Natural killer cell treated with Interleukin-12 subunit alpha and Interleukin-12 subunit beta and Interleukin-15 and Interleukin-18, amount 100 ng/mL, for 72 hours (primary cell): ENCODE data around the gene SLC35F4. TPM values are rescaled to one million over a fixed set of nuclear protein-coding genes. Genes with fewer than 3 reads are reported as not detected.
"Not testable (repeated sequence)": the region's sequence is repeated elsewhere in the genome, so short reads cannot be mapped to it uniquely, and the experiment has no call there.

Experiments used
- ATAC-seq, 2 donors: fragments of 150-1000 bp; cut with Tn5 transposase in 1 of 2; sonication (Bioruptor Pico), chemical (Tn5 transposase) in 1 of 2; 2 replicates each; pipeline ENCODE4 v1.10.0; 2021
- DNase-seq: peaks from one replicate; pipeline ENCODE4 v3.0.0; 2022; ENCODE audit warnings: low spot score
- H3K27ac Mint-ChIP-seq, 2 donors: 1 replicate in 1 of 2; 2 replicates in 1 of 2; pipeline ENCODE4 v1.8.0; 2022; ENCODE audit warnings: mixed read lengths in 2 of 2, mild to moderate bottlenecking in 1 of 2, moderate library complexity in 1 of 2
- H3K27me3 Mint-ChIP-seq, 2 donors: 1 replicate in 1 of 2; 2 replicates in 1 of 2; pipeline ENCODE4 v1.8.0; 2022; ENCODE audit warnings: mixed read lengths in 2 of 2
- H3K36me3 Mint-ChIP-seq: one replicate; pipeline ENCODE4 v1.8.0; 2022; ENCODE audit warnings: mixed read lengths
- H3K4me1 Mint-ChIP-seq, 2 donors: 1 replicate in 1 of 2; 2 replicates in 1 of 2; pipeline ENCODE4 v1.8.0; 2022; ENCODE audit warnings: low read depth in 2 of 2, mixed read lengths in 2 of 2, mild to moderate bottlenecking in 1 of 2
- H3K4me3 Mint-ChIP-seq: one replicate; pipeline ENCODE4 v1.8.0; 2022; ENCODE audit warnings: mixed read lengths
- H3K9me3 Mint-ChIP-seq: 2 replicates; pipeline ENCODE4 v1.8.0; 2022; ENCODE audit warnings: mixed read lengths
- total RNA-seq, 2 donors: library from RNA; stranded (reverse); gene quantifications; one replicate each; pipeline ENCODE4 v1.2.3, GENCODE V29; 2022

SLC35F4 gene
- total RNA-seq, 2 donors from 2014 or later: not detected

DNA sequence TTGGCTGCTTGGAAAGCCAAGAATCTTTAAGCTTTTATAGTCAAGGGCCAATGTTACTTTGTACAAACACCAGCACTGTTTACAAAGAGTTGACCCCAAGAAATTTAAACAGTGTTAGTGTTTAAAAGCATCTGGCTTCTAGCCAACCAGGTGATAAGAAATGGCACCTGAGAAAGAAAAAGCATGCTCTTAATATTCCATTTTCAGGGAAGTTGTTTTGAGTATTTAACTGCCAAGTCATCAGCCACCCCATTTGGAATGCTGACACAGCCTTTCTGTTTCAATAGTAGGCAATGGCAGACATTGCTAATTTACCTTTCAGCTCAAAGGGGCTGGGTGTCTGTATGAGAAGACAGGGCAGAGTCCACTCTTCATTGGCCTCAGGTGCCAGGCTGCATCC, 3.7 kb upstream of the SLC35F4 start:
- H3K36me3 Mint-ChIP-seq: no peaks in the 10 kb centered on the region
- no peaks in the 10 kb centered on the region for H3K4me1 Mint-ChIP-seq
- H3K27me3 Mint-ChIP-seq: peaks cover 7 to 14% of the 10 kb centered on the region in 2 donors
- DNase-seq (no peak), ATAC-seq (no peak)
- H3K27ac Mint-ChIP-seq: no peak overlapping the region
- peaks cover 6% of the 10 kb centered on the region for H3K9me3 Mint-ChIP-seq
- no peak overlapping the region for H3K4me3 Mint-ChIP-seq

DNA sequence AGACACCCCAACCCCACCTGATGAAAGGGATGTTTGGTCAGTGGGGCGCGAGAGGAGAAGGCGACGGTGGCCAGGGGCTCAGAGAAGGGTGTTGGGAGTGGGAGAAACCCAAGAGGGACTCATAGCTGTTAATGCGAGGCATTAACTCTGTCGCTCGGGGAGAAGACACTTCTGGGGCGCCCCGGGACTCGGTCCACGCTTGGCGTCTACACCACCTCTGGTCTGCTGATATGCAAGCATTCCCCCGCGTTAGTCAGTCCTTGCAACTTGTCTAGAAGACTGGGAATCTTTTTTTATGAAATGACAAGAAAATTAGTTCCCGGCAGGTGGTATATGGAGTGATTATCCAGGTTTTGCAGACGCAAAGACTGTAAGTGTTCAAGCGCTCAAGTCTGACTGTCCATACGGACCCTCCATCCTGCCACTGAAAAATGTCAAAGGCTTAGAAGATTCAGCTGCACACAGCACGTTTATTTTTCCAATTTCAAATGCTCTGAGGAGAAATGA, 360 bp upstream of the SLC35F4 start:
- no peak overlapping the region for H3K27ac Mint-ChIP-seq
- peaks cover 7% of the 10 kb centered on the region for H3K9me3 Mint-ChIP-seq
- H3K36me3 Mint-ChIP-seq: no peaks in the 10 kb centered on the region
- ATAC-seq (no peak), DNase-seq (no peak)
- no peaks in the 10 kb centered on the region for H3K4me1 Mint-ChIP-seq
- H3K27me3 Mint-ChIP-seq: peaks cover 12 to 28% of the 10 kb centered on the region in 2 donors
- H3K4me3 Mint-ChIP-seq: no peak overlapping the region

DNA sequence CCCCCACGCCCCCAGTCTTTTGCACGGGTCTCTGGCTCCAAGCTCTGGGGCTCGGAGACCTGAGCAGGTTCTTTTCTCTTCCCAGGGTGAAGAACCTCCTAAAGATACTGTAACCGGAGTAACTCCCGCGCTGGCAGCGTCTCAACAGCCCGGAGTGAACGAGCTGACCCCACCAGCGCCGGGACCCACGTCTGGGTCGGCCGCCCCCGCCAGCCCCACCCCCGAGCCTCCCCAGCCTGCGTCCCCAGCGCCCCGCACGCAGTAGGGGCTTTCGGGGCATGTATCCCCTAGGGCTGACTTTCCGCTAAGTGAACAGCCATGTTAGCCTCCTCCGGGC, 858 bp downstream of the SLC35F4 start:
- Mint-ChIP-seq H3K9me3 (peaks cover 5% of the 10 kb centered on the region), H3K36me3 (no peaks in the 10 kb centered on the region), H3K4me3 (no peak overlapping the region), H3K27me3 (peaks cover 10 to 25% of the 10 kb centered on the region in 2 donors), H3K27ac (no peak overlapping the region), H3K4me1 (no peaks in the 10 kb centered on the region)
- DNase-seq (no peak), ATAC-seq (no peak)

DNA sequence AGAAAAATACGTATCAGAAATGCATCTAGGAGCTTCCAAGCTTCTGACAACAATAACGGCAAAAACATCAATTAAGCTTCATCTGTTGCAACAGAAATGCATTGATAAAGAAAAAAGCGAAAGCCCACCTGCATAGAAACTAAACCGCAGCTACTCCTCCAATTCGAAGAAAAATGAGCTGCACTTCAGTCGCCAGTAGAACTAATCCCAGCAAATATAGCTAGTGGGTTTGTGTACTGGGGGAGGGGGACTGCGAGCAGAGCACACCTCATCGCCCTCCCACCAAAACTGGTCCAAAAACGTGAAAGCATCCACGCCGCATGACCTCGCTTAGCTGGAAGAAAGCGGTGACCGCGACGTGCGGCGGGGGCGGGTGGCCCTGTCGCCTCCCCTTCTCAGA, 1.2 kb downstream of the SLC35F4 start:
- Mint-ChIP-seq H3K4me3 (no peak overlapping the region), H3K27ac (no peak overlapping the region), H3K9me3 (peaks cover 3% of the 10 kb centered on the region), H3K27me3 (peaks cover 10 to 21% of the 10 kb centered on the region in 2 donors), H3K4me1 (no peaks in the 10 kb centered on the region), H3K36me3 (no peaks in the 10 kb centered on the region)
- ATAC-seq (no peak), DNase-seq (no peak)

DNA sequence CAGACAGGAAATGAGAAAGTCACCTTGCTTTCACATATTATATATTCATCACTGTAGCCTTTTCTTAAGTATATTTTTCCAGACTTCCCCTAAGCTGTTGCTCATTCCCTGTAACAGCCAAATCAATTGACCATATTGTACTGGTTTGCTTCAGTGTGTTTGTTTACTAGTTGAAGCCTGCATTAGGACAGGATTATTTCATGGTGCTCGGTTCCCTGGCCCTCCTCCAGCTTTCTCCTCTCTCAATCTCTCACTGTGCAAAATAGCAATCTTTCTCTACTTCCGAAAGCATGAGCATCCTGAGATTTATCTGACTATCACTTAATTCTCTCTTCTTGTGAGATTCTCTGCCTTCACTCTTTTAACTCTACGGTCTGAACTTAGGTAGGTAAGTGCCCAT, 2.4 kb downstream of the SLC35F4 start:
- no peaks in the 10 kb centered on the region for H3K36me3 Mint-ChIP-seq
- H3K4me1 Mint-ChIP-seq: no peaks in the 10 kb centered on the region
- DNase-seq: no peak
- H3K9me3 Mint-ChIP-seq: peaks cover 3% of the 10 kb centered on the region
- ATAC-seq: no peak
- H3K4me3 Mint-ChIP-seq: no peak overlapping the region
- peaks cover 10 to 21% of the 10 kb centered on the region in 2 donors for H3K27me3 Mint-ChIP-seq
- H3K27ac Mint-ChIP-seq: no peak overlapping the region

DNA sequence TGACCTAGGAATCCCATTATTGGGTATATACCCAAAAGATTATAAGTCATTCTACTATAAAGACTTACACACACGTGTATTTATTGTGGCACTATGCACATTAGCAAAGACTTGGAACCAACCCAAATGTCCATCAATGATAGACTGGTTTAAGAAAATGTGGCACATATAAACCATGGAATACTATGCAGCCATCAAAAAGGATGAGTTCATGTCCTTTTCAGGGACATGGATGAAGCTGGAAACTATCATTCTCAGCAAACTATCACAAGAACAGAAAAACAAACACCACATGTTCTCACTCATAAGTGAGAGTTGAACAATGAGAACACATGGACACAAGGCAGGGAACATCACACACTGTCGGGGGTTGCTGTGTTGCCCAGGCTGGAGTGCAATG, 10.2 kb downstream of the SLC35F4 start:
- DNase-seq, ATAC-seq, H3K27ac Mint-ChIP-seq, H3K36me3 Mint-ChIP-seq, H3K27me3 Mint-ChIP-seq, H3K9me3 Mint-ChIP-seq, H3K4me3 Mint-ChIP-seq, H3K4me1 Mint-ChIP-seq: not testable (repeated sequence)

DNA sequence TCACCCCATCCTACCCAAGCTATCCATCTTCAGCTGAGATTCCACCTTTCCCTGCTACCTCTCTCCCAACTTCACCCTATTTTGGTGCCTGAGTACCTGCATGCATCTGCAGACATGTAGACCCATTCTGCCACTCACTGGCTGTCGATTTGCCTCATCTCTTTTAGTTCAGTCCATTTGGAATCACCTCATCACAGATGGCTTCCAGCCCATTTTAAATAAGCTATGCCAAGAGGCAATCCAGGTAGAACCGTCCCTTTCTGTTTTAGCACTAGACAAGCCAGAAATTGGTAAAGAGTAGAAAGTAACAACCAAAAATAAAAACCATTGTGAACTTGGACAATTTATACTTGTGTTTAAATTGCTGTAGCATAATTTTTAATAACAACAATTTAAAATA, 11.3 kb downstream of the SLC35F4 start:
- no peaks in the 10 kb centered on the region for H3K27me3 Mint-ChIP-seq
- H3K4me3 Mint-ChIP-seq: no peak overlapping the region
- no peaks in the 10 kb centered on the region for H3K4me1 Mint-ChIP-seq
- H3K36me3 Mint-ChIP-seq: no peaks in the 10 kb centered on the region
- no peak overlapping the region for H3K27ac Mint-ChIP-seq
- no peak for DNase-seq
- no peak for ATAC-seq
- H3K9me3 Mint-ChIP-seq: no peaks in the 10 kb centered on the region

DNA sequence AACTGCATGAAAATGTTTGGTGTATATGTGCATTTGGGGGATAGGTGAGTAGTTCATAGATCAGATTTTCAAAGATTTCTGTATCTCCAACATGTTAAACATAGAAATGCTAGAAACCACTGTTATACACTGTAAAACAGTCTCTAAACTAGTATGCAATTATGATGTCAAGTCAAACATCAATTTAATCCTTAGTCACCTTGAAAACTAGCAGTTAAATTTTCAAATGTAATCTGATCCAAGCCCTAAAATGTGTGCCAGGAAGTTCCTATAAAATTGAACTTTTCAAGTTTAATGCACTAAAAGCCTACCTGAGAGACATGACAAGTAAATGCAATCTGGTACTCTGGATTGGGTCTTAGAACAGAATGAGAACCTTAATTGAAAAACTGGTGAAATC, 14.5 kb downstream of the SLC35F4 start:
- H3K27ac Mint-ChIP-seq: no peak overlapping the region

DNA sequence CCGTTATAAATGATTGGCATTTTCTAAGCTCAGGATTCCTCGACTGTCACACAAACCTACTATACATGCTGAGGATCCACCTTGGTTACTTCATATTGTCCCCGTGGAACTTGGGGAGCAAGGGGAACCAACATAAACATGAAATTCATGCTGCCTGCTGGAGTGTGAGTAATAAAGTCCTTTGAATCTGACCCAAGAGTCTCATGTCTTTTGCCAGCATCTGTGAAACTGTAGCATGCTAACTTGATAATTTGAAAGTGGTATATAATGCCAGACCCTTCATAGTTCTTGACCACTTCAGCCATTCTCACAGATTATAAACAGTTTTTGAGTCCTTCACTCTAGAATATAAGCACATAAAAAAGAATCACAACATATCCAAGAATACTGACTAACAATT, 17.1 kb downstream of the SLC35F4 start:
- Mint-ChIP-seq H3K36me3 (no peaks in the 10 kb centered on the region), H3K27me3 (peaks cover 0 to 6% of the 10 kb centered on the region in 2 donors), H3K9me3 (no peaks in the 10 kb centered on the region), H3K4me1 (no peaks in the 10 kb centered on the region), H3K4me3 (no peak overlapping the region), H3K27ac (no peak overlapping the region)
- ATAC-seq (no peak), DNase-seq (no peak)

More for the DNA sequence above, 14.5 kb downstream of the SLC35F4 start:
- H3K9me3 Mint-ChIP-seq: no peaks in the 10 kb centered on the region
- H3K4me1 Mint-ChIP-seq: no peaks in the 10 kb centered on the region
- no peaks in the 10 kb centered on the region for H3K27me3 Mint-ChIP-seq
- no peak overlapping the region for H3K4me3 Mint-ChIP-seq
- no peak for ATAC-seq
- no peak for DNase-seq
- no peaks in the 10 kb centered on the region for H3K36me3 Mint-ChIP-seq

DNA sequence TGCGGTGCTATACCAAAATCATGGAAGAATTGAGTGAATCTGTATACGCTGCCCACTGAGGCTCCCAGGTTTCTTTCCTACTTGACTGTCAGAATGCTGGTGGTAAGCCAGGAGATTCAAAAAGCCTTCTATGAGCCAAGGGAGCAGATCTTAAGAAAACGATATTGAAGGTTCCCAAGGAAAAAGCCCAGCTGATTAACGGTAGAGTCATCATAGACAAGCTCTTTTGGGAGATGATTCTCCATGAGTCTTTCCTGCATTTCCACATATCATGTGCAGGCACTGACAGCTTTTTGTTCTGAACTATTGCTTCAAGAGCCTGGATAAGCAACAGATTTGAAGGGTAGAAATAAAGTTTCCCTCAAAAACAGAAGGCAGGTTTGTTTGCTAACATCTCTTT, 17.5 kb downstream of the SLC35F4 start:
- no peak overlapping the region for H3K27ac Mint-ChIP-seq
- no peaks in the 10 kb centered on the region for H3K9me3 Mint-ChIP-seq
- DNase-seq (no peak), ATAC-seq (no peak)
- H3K36me3 Mint-ChIP-seq: no peaks in the 10 kb centered on the region
- H3K4me1 Mint-ChIP-seq: no peaks in the 10 kb centered on the region
- peaks cover 0 to 6% of the 10 kb centered on the region in 2 donors for H3K27me3 Mint-ChIP-seq
- H3K4me3 Mint-ChIP-seq: no peak overlapping the region

DNA sequence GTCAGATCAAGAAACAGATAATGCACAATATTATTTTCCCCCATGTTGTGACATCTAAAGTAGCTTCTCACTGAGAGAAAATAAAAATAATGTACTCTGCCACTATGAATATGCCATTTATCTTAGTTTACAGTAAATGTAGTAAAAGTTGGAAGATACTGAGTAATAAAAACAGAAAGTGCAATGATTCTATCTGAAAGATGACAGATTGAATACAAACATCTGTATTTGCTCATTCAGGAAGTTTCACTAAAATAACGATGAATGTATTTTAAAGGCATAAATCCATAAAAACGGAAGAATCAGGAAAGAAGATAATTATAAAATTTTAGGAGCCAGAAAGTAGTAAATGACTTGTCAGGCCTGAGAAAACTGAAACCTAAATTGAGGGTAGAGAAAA, 18.2 kb downstream of the SLC35F4 start:
- no peak for ATAC-seq
- Mint-ChIP-seq H3K27ac (no peak overlapping the region), H3K27me3 (peaks cover 0 to 6% of the 10 kb centered on the region in 2 donors), H3K4me1 (no peaks in the 10 kb centered on the region), H3K4me3 (no peak overlapping the region), H3K9me3 (no peaks in the 10 kb centered on the region), H3K36me3 (no peaks in the 10 kb centered on the region)
- no peak for DNase-seq

DNA sequence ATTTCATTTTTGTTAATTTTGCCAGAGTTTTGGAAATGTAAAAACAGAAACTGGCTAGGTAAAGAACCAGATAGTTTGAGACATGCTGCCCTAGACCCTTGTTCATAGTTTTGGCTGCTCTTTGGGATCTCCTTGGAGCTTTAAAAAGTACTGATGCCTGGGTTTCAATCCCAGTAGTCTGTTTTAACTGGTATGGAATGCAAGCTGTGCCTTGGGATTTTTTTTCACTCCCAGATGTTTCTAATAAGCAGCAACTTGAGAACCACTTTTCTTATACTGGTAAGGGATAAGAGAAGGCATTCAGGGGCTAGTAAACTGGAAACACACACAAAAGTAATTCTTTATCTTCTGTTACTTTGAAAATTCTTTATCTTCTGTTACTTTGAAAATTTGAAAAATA, 18.8 kb downstream of the SLC35F4 start:
- Mint-ChIP-seq H3K27ac (no peak overlapping the region), H3K9me3 (no peaks in the 10 kb centered on the region), H3K4me3 (no peak overlapping the region), H3K27me3 (peaks cover 0 to 6% of the 10 kb centered on the region in 2 donors), H3K36me3 (no peaks in the 10 kb centered on the region), H3K4me1 (no peaks in the 10 kb centered on the region)
- no peak for DNase-seq
- no peak for ATAC-seq

DNA sequence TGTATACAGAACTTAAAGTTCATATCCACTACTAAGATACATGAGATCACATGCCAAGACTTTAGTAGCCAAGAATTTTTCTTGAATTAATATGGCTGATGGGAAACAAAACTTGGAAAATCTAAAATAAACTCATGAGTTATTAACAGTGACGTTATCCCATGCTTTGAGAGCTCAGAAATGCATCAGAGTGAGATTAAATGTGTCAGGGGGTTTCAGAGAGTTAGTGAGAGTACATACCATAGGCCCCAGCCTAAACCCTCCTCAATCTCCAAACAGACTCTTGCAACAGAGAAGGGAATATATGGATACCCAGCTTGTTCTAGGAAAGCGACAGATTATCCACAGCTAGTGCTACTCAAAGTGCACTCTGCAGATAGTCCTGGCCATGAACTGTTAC, 19.3 kb downstream of the SLC35F4 start:
- Mint-ChIP-seq H3K9me3 (no peaks in the 10 kb centered on the region), H3K4me1 (no peaks in the 10 kb centered on the region), H3K36me3 (no peaks in the 10 kb centered on the region), H3K27me3 (peaks cover 0 to 6% of the 10 kb centered on the region in 2 donors), H3K27ac (no peak overlapping the region), H3K4me3 (no peak overlapping the region)
- ATAC-seq (no peak), DNase-seq (no peak)

DNA sequence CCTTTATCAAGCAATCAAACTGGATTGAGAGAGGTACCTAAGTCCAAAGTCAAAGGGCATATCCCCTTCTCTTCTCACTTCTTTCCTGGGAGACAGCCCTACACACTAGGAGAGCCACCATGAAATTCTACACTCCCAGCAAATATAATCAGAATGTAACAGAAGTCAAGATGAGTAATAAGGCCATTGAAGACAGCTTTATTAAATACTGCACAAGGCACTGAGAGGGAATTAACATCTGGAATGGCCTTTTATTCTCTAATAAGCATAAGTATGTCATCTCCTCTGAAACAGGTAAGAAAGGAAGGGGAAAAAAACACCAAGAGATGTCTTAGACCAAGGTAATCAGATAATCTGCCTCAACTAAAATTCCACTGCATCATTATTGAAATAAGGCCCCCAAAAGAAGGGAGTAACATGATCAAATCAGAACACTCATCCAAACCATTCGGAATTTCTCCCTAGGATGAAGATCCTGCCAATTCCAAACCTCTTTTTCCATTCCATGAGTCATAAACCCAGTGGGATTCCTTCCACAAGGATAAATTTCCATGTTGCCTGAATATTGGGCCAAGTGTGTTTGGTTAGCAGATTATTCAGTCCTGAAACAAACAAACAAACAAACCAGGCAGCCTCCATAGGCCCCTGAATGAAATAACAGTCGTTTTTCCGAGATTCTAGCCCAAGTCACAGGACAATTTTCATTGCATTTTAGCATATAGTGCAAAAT, 19.9 kb downstream of the SLC35F4 start:
- no peak for DNase-seq
- no peak for ATAC-seq
- Mint-ChIP-seq H3K27me3 (peaks cover 0 to 6% of the 10 kb centered on the region in 2 donors), H3K4me1 (no peaks in the 10 kb centered on the region), H3K4me3 (no peak overlapping the region), H3K27ac (no peak overlapping the region), H3K9me3 (no peaks in the 10 kb centered on the region), H3K36me3 (no peaks in the 10 kb centered on the region)

DNA sequence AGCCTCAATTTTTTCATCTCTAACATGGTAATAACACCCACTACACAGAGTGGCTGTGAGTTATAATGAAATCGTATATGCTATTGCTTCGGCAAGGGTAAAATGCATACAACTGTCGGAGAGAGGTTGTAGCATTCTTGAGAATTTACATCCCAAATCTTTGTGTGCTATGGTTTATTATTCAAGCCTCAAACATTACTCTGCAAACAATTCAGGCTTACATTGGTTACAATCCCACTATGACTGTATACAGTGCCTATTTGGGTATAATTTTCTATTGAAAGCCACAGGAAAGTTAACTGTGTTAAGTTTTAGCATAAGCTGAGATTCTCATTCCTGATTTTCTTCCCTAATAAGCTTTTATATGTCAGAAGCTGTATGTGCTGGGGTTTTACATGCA, 20.6 kb downstream of the SLC35F4 start:
- Mint-ChIP-seq H3K36me3 (no peaks in the 10 kb centered on the region), H3K4me3 (no peak overlapping the region), H3K4me1 (no peaks in the 10 kb centered on the region), H3K9me3 (no peaks in the 10 kb centered on the region), H3K27me3 (peaks cover 0 to 6% of the 10 kb centered on the region in 2 donors), H3K27ac (no peak overlapping the region)
- ATAC-seq (no peak), DNase-seq (no peak)
